Stimulated activated memory B cell treated with anti-CD40 and anti-IgM and Interleukin-4, amounts not matched to agents 10 μg/mL and 1 μg/mL and 100 μg/mL, for 72 hours (primary cell): ENCODE results near the gene NPTN.

Experiments
- ATAC-seq: fragments of 150-1000 bp; cut with Tn5 transposase; 2 replicates; pipeline ENCODE4 v1.10.0; 2021
- H3K27ac Mint-ChIP-seq: one replicate; pipeline ENCODE4 v1.8.0; 2022; ENCODE audit warnings: mild to moderate bottlenecking, mixed read lengths
- H3K27me3 Mint-ChIP-seq: one replicate; pipeline ENCODE4 v1.8.0; 2022; ENCODE audit warnings: mixed read lengths
- H3K36me3 Mint-ChIP-seq: one replicate; pipeline ENCODE4 v1.8.0; 2022; ENCODE audit warnings: mixed read lengths
- H3K4me1 Mint-ChIP-seq: one replicate; pipeline ENCODE4 v1.8.0; 2022; ENCODE audit warnings: mixed read lengths
- H3K4me3 Mint-ChIP-seq: one replicate; pipeline ENCODE4 v1.8.0; 2022; ENCODE audit warnings: mild to moderate bottlenecking, moderate library complexity, mixed read lengths
- H3K9me3 Mint-ChIP-seq: one replicate; pipeline ENCODE4 v1.8.0; 2022; ENCODE audit warnings: mixed read lengths

NPTN gene

GRCh38 chr15:73540161-73540560, 93.0 kb downstream of the NPTN start:
- Mint-ChIP-seq H3K9me3 (no peaks in the 10 kb centered on the region), H3K4me1 (no peaks in the 10 kb centered on the region), H3K27ac (no peak overlapping the region), H3K27me3 (no peaks in the 10 kb centered on the region), H3K36me3 (peaks cover 3% of the 10 kb centered on the region), H3K4me3 (no peak overlapping the region)
- ATAC-seq, result no peak

GRCh38 chr15:73539212-73540128, 93.7 kb downstream of the NPTN start:
- ATAC-seq, result no peak
- Mint-ChIP-seq H3K9me3 (no peaks in the 10 kb centered on the region), H3K4me1 (no peaks in the 10 kb centered on the region), H3K27me3 (no peaks in the 10 kb centered on the region), H3K4me3 (no peak overlapping the region), H3K27ac (no peak overlapping the region), H3K36me3 (no peaks in the 10 kb centered on the region)

- Mint-ChIP-seq H3K36me3 (no peaks in the 10 kb centered on the region), H3K4me1 (no peaks in the 10 kb centered on the region), H3K9me3 (no peaks in the 10 kb centered on the region), H3K4me3 (no peak overlapping the region), H3K27me3 (no peaks in the 10 kb centered on the region), H3K27ac (no peak overlapping the region)
- ATAC-seq, result no peak
Measured at GRCh38 chr15:73538563-73539211, 94.5 kb downstream of the NPTN start.

GRCh38 chr15:73538123-73538522, 95.1 kb downstream of the NPTN start:
- H3K4me1 Mint-ChIP-seq, result no peaks in the 10 kb centered on the region
- ATAC-seq, result no peak
- no peak overlapping the region for H3K27ac Mint-ChIP-seq
- H3K27me3 Mint-ChIP-seq, result no peaks in the 10 kb centered on the region
- H3K9me3 Mint-ChIP-seq, result no peaks in the 10 kb centered on the region
- no peaks in the 10 kb centered on the region for H3K36me3 Mint-ChIP-seq
- no peak overlapping the region for H3K4me3 Mint-ChIP-seq

DNA sequence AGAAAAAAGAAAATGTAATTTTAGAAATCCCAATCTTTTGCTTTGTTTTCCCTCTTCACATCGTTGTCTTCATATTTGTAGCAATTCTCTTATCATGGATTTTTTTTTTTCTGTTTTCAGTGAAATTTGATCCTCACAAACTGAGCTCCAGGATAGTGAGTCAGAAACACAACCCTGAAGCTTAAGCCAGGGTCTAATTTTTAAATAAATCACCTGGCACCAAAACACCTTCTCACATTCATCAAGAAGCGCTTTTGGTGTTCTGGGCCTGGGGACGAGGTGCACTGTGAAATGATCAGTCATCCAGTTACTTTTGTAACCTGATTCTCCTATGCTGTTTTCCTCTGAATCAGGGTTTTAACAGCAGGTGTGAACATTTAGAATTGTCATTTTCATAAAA, 102.5 kb downstream of the NPTN start:
- Mint-ChIP-seq H3K9me3 (no peaks in the 10 kb centered on the region), H3K4me3 (no peak overlapping the region), H3K27me3 (no peaks in the 10 kb centered on the region), H3K4me1 (no peaks in the 10 kb centered on the region), H3K27ac (no peak overlapping the region), H3K36me3 (peaks cover 10% of the 10 kb centered on the region)
- no peak for ATAC-seq

GRCh38 chr15:73527598-73527997, 105.6 kb downstream of the NPTN start:
- Mint-ChIP-seq H3K9me3 (peaks cover 3% of the 10 kb centered on the region), H3K27ac (no peak overlapping the region), H3K4me1 (no peaks in the 10 kb centered on the region), H3K27me3 (no peaks in the 10 kb centered on the region), H3K36me3 (peaks cover 9% of the 10 kb centered on the region), H3K4me3 (no peak overlapping the region)
- ATAC-seq, result no peak

- ATAC-seq, result no peak
- Mint-ChIP-seq H3K9me3 (peaks cover 3% of the 10 kb centered on the region), H3K4me1 (no peaks in the 10 kb centered on the region), H3K36me3 (no peaks in the 10 kb centered on the region), H3K27ac (no peak overlapping the region), H3K27me3 (peaks cover 8% of the 10 kb centered on the region), H3K4me3 (no peak overlapping the region)
Measured at GRCh38 chr15:73524919-73525318, 108.3 kb downstream of the NPTN start.

DNA sequence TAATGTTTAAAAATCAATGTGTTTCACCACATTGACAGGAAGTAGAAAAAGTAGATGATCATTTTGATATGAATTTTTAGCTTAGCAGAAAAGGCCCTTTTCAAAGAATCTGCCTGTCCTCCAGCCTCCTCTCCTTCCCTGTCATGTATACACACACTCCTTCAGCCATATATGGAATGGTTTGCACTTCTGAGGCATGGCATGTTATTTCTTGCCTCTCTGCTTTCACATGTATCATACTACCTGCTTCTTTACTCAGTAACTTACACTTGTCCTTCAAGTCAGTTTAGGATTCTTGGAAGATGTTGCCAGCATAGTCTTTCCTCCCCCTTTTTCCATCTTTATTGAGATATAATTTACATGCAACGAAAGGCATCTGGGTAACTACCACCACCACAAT, 111.2 kb downstream of the NPTN start:
- Mint-ChIP-seq H3K27ac (no peak overlapping the region), H3K9me3 (peaks cover 3% of the 10 kb centered on the region), H3K27me3 (peaks cover 19% of the 10 kb centered on the region), H3K4me3 (no peak overlapping the region), H3K4me1 (no peaks in the 10 kb centered on the region), H3K36me3 (no peaks in the 10 kb centered on the region)
- no peak for ATAC-seq

DNA sequence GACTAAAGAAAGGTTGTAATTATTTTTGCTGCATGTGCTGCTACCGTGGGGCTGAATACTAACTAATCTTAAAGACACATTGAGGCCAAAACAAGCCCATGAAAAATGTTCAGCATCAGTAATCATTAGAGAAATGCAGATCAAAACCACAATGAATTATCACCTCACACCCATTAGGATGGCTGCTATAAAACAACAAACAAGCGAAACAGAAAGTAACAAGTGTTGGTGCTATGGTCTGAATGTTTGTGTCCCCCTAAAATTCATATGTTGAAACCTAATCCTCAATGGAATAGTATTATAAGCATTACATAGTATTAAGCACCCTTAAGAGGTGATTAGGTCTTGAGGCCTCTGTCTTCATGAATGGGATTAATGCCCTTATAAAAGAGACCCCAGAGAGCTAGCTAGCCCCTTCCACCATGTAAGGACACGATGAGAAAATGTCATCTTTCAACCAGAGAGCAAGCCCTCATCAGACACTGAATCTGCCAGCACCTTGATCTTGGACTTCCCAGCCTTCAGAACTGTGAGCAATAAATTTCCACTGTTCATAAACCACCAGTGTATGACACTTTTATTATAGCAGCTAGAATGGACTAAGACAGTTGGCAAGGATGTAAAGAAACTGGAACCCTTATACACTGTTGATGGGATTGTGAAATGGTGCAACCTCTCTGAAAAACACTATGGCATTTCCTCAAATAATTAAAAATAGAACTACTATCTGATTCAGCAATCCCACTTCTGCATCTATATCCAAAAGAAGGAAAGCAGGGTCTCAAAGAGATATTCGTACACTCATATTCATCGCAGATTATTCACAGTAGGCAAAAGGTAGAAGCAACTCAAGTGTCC, 114.1 kb downstream of the NPTN start:
- Mint-ChIP-seq H3K4me1 (no peaks in the 10 kb centered on the region), H3K27me3 (peaks cover 20% of the 10 kb centered on the region), H3K27ac (no peak overlapping the region), H3K4me3 (no peak overlapping the region), H3K9me3 (peaks cover 3% of the 10 kb centered on the region), H3K36me3 (no peaks in the 10 kb centered on the region)
- ATAC-seq, result no peak

GRCh38 chr15:73518180-73518862, 114.9 kb downstream of the NPTN start:
- H3K4me1 Mint-ChIP-seq, result no peaks in the 10 kb centered on the region
- no peak for ATAC-seq
- no peak overlapping the region for H3K27ac Mint-ChIP-seq
- H3K9me3 Mint-ChIP-seq, result peaks cover 3% of the 10 kb centered on the region
- no peak overlapping the region for H3K4me3 Mint-ChIP-seq
- no peaks in the 10 kb centered on the region for H3K36me3 Mint-ChIP-seq
- H3K27me3 Mint-ChIP-seq, result peaks cover 20% of the 10 kb centered on the region

- H3K4me3 Mint-ChIP-seq, result no peak overlapping the region
- no peaks in the 10 kb centered on the region for H3K9me3 Mint-ChIP-seq
- ATAC-seq, result no peak
- peaks cover 20% of the 10 kb centered on the region for H3K27me3 Mint-ChIP-seq
- no peak overlapping the region for H3K27ac Mint-ChIP-seq
- no peaks in the 10 kb centered on the region for H3K36me3 Mint-ChIP-seq
- no peaks in the 10 kb centered on the region for H3K4me1 Mint-ChIP-seq
Measured at GRCh38 chr15:73517566-73517965, 115.6 kb downstream of the NPTN start.

GRCh38 chr15:73515527-73515926, 117.7 kb downstream of the NPTN start:
- no peak for ATAC-seq
- Mint-ChIP-seq H3K4me1 (no peaks in the 10 kb centered on the region), H3K9me3 (no peaks in the 10 kb centered on the region), H3K4me3 (no peak overlapping the region), H3K36me3 (no peaks in the 10 kb centered on the region), H3K27ac (no peak overlapping the region), H3K27me3 (peaks cover 11% of the 10 kb centered on the region)
